Measurements from ENCODE around the gene TSPAN31. TPM values are rescaled to one million over a fixed set of nuclear protein-coding genes. Genes with fewer than 3 reads are reported as not detected.
A peak's percentile ranks its signal among the peaks of the same experiment; 100 is the strongest.

Gene TSPAN31
- 10 to 100 TPM; 21.7 to 27.8 TPM for total RNA-seq
- polyA plus RNA-seq (2013, experiment 1 of 2): 36.0 TPM
- 29.0 TPM for polyA plus RNA-seq (2013, experiment 2 of 2)
- long read RNA-seq, experiment 1, transcript TSPAN31-201 (6 exons, 1,849 nt): major isoform, 5 of 9 reads
- long read RNA-seq, experiment 1, partial matches to known transcripts: 0 of 9 reads
- long read RNA-seq, experiment 1, other reads (novel, unspliced or antisense): 4 of 9 reads
- long read RNA-seq, experiment 2, transcript TSPAN31-201 (6 exons, 1,849 nt): major isoform, 29 of 41 reads
- long read RNA-seq, experiment 2, partial matches to known transcripts: 0 of 41 reads
- long read RNA-seq, experiment 2, other reads (novel, unspliced or antisense): 9 of 41 reads
- long read RNA-seq, experiment 3, transcript TSPAN31-201 (6 exons, 1,849 nt): major isoform, 27 of 52 reads
- long read RNA-seq, experiment 3, partial matches to known transcripts: 17 of 52 reads
- long read RNA-seq, experiment 3, other reads (novel, unspliced or antisense): 7 of 52 reads
- long read RNA-seq, experiment 4, transcript TSPAN31-201 (6 exons, 1,849 nt): major isoform, 33 of 38 reads
- long read RNA-seq, experiment 4, partial matches to known transcripts: 2 of 38 reads
- long read RNA-seq, experiment 4, other reads (novel, unspliced or antisense): 2 of 38 reads

DNA sequence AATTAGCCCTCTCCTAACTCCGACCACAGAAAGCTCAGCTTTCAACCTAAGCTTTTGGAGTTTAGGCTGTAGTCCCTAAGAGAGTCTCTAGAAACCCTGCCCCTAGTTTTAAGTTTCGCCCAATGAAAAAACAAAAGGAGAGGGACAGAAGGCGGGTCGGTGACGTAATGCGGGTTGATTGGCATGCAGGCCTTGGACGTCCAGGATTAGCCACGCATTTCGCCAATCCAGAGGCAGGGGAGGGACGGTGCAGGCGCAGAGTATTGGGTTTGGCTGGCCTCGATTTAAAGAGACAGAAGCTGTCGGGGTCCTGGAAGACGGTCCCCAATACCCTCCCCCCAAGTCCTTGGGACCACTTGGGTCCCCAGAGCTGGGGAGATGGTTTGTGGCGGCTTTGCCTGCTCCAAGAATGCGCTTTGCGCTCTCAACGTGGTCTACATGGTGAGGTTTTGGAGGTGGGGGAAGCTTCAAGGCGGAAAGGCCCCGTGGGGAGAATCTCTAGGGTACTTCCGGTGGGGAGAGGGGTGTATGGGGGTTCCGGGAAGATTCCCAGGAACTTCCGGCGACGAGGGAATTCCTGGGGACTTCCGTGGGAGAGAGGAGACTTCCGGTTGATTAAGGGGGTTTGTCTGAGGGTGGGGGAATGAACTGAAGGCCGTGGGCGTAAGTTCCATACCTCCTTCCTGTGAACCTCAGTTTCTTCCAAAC, at the start of gene TSPAN31:
TSPAN31 (plus strand) TSS at position 263 of the 708 bp plus-strand sequence; CDS start at position 379, 116 bp downstream.
- Histone ChIP-seq H3K9me3 (ENCODE audit: control insufficient read depth, low read length) (no peaks in the 10 kb centered on the region), H3K36me3 (ENCODE audit: control insufficient read depth, insufficient read depth, low read length) (peaks cover 38% of the 10 kb centered on the region), H3K4me1 (ENCODE audit: control insufficient read depth, insufficient read depth, low read length) (no peaks in the 10 kb centered on the region), H3K4me3 (ENCODE audit: low read length) (peak within 1 kb of the TSS; percentile 97), H3K27me3 (ENCODE audit: control insufficient read depth, insufficient read depth, low read length, poor library complexity, severe bottlenecking) (peaks cover 44% of the 10 kb centered on the region), H3K27ac (ENCODE audit: low read depth, low read length) (peak within 1 kb of the TSS; percentile 96), H3K9ac (ENCODE audit: extremely low read depth, low read length, poor library complexity, severe bottlenecking) (peak within 1 kb of the TSS; percentile 97)
- TF ChIP-seq, protein P1, sequence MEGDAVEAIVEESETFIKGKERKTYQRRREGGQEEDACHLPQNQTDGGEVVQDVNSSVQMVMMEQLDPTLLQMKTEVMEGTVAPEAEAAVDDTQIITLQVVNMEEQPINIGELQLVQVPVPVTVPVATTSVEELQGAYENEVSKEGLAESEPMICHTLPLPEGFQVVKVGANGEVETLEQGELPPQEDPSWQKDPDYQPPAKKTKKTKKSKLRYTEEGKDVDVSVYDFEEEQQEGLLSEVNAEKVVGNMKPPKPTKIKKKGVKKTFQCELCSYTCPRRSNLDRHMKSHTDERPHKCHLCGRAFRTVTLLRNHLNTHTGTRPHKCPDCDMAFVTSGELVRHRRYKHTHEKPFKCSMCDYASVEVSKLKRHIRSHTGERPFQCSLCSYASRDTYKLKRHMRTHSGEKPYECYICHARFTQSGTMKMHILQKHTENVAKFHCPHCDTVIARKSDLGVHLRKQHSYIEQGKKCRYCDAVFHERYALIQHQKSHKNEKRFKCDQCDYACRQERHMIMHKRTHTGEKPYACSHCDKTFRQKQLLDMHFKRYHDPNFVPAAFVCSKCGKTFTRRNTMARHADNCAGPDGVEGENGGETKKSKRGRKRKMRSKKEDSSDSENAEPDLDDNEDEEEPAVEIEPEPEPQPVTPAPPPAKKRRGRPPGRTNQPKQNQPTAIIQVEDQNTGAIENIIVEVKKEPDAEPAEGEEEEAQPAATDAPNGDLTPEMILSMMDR (conservative IDR thresholded peaks at IDR 0.05): no peak
- H3K4me3 Mint-ChIP-seq: peak within 1 kb of the TSS; percentile 94
- WGBS, 2 experiments (ENCODE audit: insufficient coverage in 1 of 2, insufficient read length in 1 of 2): 4 to 13% methylated on average over 10 to 28 of the region's 29 CpGs
- peaks cover 42% of the 10 kb centered on the region for H3K27me3 Mint-ChIP-seq (ENCODE audit: insufficient read depth)
- peaks cover 3% of the 10 kb centered on the region for H3K9me3 Mint-ChIP-seq
- peaks cover 33% of the 10 kb centered on the region for H3K36me3 Mint-ChIP-seq (ENCODE audit: low read depth)
- DNase-seq: peak; percentile 99
- peak within 1 kb of the TSS; percentile 99 for H3K27ac Mint-ChIP-seq
- H3K4me1 Mint-ChIP-seq: peaks cover 5% of the 10 kb centered on the region

DNA sequence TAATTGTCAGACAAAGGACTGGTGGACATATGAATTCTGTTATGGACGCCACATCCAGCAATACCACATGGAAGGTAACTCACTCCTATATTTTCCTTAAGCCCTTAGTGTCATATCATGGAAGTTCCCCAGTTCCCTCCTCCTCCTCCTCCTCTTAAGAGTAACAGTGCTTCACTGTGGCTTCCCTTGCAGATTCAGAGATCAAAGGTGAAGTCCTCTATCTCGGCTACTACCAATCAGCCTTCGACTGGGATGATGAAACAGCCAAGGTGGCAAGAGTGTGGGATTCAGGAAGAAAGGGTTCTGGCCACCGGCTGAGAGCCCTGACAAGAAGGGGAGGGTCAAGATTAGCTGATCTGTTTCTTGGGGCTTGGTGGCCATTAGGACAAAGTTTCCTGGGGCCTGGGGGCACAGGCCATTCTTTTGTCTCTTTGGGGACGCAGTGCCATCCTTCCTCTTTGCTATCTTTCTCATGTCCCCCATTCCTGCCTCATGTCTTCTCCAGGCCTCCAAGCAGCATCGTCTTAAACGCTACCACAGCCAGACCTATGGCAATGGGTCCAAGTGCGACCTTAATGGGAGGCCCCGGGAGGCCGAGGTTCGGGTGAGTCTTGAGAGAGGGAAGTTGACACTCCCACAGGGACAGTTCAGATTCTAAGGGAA, 48.9 kb upstream of the TSPAN31 start:
- no peak for DNase-seq
- H3K9ac ChIP-seq (ENCODE audit: extremely low read depth, low read length, poor library complexity, severe bottlenecking): no peak overlapping the region
- peaks cover 42% of the 10 kb centered on the region for H3K36me3 ChIP-seq (ENCODE audit: control insufficient read depth, insufficient read depth, low read length)
- WGBS, 2 experiments (ENCODE audit: insufficient coverage in 1 of 2, insufficient read length in 1 of 2): 94 to 95% methylated on average over 9 to 11 of the region's 11 CpGs
- H3K27me3 ChIP-seq (ENCODE audit: control insufficient read depth, insufficient read depth, low read length, poor library complexity, severe bottlenecking): no peaks in the 10 kb centered on the region
- no peaks in the 10 kb centered on the region for H3K4me1 ChIP-seq (ENCODE audit: control insufficient read depth, insufficient read depth, low read length)
- no peak overlapping the region for H3K27ac ChIP-seq (ENCODE audit: low read depth, low read length)
- no peaks in the 10 kb centered on the region for H3K4me1 Mint-ChIP-seq
- peaks cover 11% of the 10 kb centered on the region for H3K27me3 Mint-ChIP-seq (ENCODE audit: insufficient read depth)
- peaks cover 37% of the 10 kb centered on the region for H3K36me3 Mint-ChIP-seq (ENCODE audit: low read depth)
- H3K9me3 ChIP-seq (ENCODE audit: control insufficient read depth, low read length): peaks cover 6% of the 10 kb centered on the region
- no peak overlapping the region for H3K4me3 Mint-ChIP-seq
- H3K9me3 Mint-ChIP-seq: peaks cover 1% of the 10 kb centered on the region
- H3K4me3 ChIP-seq (ENCODE audit: low read length): no peak overlapping the region
- no peak overlapping the region for H3K27ac Mint-ChIP-seq
- TF ChIP-seq, protein P1 (conservative IDR thresholded peaks at IDR 0.05): no peak

DNA sequence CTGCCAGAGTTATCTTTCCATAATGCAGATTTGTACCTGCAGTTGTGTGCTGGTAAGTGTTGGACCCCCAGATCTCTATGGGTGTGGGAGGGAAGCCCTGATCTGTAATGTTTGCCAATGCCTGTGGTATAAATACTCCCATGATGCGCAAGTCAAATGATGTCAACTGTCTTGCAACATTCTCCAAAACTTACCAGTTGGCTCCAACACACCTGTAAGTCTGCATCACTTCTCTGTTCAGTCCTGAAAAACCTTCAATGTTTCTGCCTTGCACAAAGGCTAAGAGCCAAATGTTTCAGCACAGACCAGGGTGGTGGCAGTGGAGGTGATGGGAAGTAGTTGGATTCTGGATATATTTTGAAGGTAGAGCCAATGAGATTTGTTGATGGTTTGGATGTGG, 47.8 kb upstream of the TSPAN31 start:
- H3K27me3 ChIP-seq (ENCODE audit: control insufficient read depth, insufficient read depth, low read length, poor library complexity, severe bottlenecking): no peaks in the 10 kb centered on the region
- TF ChIP-seq, protein P1 (conservative IDR thresholded peaks at IDR 0.05): no peak
- Mint-ChIP-seq H3K4me1 (no peaks in the 10 kb centered on the region), H3K27me3 (ENCODE audit: insufficient read depth) (peaks cover 4% of the 10 kb centered on the region), H3K27ac (no peak overlapping the region), H3K36me3 (ENCODE audit: low read depth) (peaks cover 42% of the 10 kb centered on the region), H3K9me3 (no peaks in the 10 kb centered on the region), H3K4me3 (no peak overlapping the region)
- H3K27ac ChIP-seq (ENCODE audit: low read depth, low read length): no peak overlapping the region
- H3K9ac ChIP-seq (ENCODE audit: extremely low read depth, low read length, poor library complexity, severe bottlenecking): no peak overlapping the region
- peaks cover under 1% of the 10 kb centered on the region for H3K9me3 ChIP-seq (ENCODE audit: control insufficient read depth, low read length)
- H3K4me1 ChIP-seq (ENCODE audit: control insufficient read depth, insufficient read depth, low read length): no peaks in the 10 kb centered on the region
- 100% methylated on average over 1 of the region's 1 CpG for WGBS, 2 experiments (ENCODE audit: insufficient coverage in 1 of 2, insufficient read length in 1 of 2)
- DNase-seq: no peak
- peaks cover 46% of the 10 kb centered on the region for H3K36me3 ChIP-seq (ENCODE audit: control insufficient read depth, insufficient read depth, low read length)
- H3K4me3 ChIP-seq (ENCODE audit: low read length): no peak overlapping the region

All from endodermal cell (in vitro differentiated cells).